Tibial nerve (tissue), 4 donors: ENCODE data around the gene EDDM13. TPM values are rescaled to one million over a fixed set of nuclear protein-coding genes. Genes with fewer than 3 reads are reported as not detected.
"Not testable (repeated sequence)": the region's sequence is repeated elsewhere in the genome, so short reads cannot be mapped to it uniquely, and the experiment has no call there.

Experiments
- DNase-seq, 2 donors: peaks; one replicate each; pipeline ENCODE4 v3.0.0-alpha.2; 2019; ENCODE audit warnings: low spot score in 2 of 2
- H3K27ac ChIP-seq, 4 donors: fragments of 200-600 bp; sonication (generic) in 3 of 4; one replicate each; pipeline ENCODE4 v1.5.1; 2017 to 2019; ENCODE audit warnings: mild to moderate bottlenecking in 1 of 4
- H3K27me3 ChIP-seq, 2 donors: fragments of 200-600 bp; sonication (generic) in 1 of 2; one replicate each; pipeline versions ENCODE4 v1.5.1 to v1.6.0; 2017 to 2019
- H3K36me3 ChIP-seq, 3 donors: fragments of 200-600 bp; sonication (generic); one replicate each; pipeline ENCODE4 v1.5.1; 2018 to 2019
- H3K4me1 ChIP-seq, 4 donors: fragments of 200-600 bp; sonication (generic) in 3 of 4; one replicate each; pipeline ENCODE4 v1.5.1; 2017 to 2019
- H3K4me3 ChIP-seq, 4 donors: fragments of 200-600 bp; sonication (generic) in 3 of 4; one replicate each; pipeline ENCODE4 v1.5.1; 2017 to 2019; ENCODE audit warnings: mild to moderate bottlenecking in 1 of 4, moderate library complexity in 1 of 4
- H3K9me3 ChIP-seq, 4 donors: fragments of 200-600 bp; sonication (generic) in 3 of 4; one replicate each; pipeline ENCODE4 v1.5.1; 2017 to 2019
- EP300 ChIP-seq, 2 donors: sonication (generic); formaldehyde crosslinking; IDR thresholded peaks; one replicate each; pipeline ENCODE4 v1.6.1; 2017; ENCODE audit warnings: antibody characterized with exemption in 2 of 2, mild to moderate bottlenecking in 1 of 2
- POLR2A ChIP-seq, 2 donors: fragments of 450-650 bp; IDR thresholded peaks; one replicate each; pipeline ENCODE4 v1.6.1; 2017; ENCODE audit warnings: antibody characterized with exemption in 2 of 2, mild to moderate bottlenecking in 2 of 2, moderate library complexity in 2 of 2
- WGBS, 2 donors: methylation state at CpG; one replicate each; pipeline ENCODE4 v1.1.5; 2018; 5-methylcytosine and 5-hydroxymethylcytosine counted together
- total RNA-seq, 4 donors: library from RNA; depleted of rRNA; stranded (reverse); fragments of >200 nt; gene quantifications; one replicate each; pipeline ENCODE4 v1.1.0, GENCODE V29; 2016
- TF ChIP-seq, protein P1 (sequence below), 5 experiments: fragments of 200-600 bp in 3 of 5; fragments of 450-650 bp in 2 of 5; sonication (generic) in 3 of 5; IDR thresholded peaks; one replicate each; pipeline ENCODE4 v1.5.1; 2016 to 2019; ENCODE audit warnings: antibody characterized with exemption in 5 of 5, mild to moderate bottlenecking in 3 of 5, moderate library complexity in 2 of 5

EDDM13 gene
- total RNA-seq, 4 donors from 2014 or later: not detected

DNA sequence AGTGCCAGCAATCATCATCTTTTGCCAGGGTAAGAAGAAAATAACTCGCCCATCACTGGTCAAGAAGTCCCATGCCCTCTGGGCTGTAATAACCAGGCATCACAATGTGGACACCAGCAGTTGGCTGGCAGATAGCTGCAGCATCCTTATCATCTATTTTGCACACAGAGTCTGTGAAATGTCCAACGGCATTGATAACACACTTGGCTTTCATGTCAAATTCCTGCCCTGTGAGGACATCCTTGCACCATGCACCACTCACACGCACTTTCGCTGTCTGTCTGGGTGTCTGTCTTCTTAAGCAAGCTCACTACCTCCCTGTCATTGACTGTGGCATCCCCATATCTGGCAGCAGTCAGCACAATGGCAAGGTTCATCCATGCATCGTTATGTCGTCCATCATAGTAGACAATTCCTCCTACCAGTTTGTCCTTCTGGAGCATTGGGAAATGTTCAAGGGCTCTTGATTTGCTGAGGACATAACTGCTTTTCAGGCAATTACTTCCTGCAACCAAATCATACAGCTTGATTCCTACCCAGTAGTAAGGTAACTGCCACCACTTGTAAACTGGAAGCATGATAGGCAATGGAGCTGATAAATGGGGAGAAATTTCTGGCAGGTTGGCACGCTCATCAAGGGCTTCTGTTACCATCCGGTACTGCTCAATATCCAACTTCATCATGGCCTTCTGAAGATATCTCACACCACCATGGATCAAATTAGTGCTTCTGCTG lies 48.9 kb downstream of the EDDM13 start:
- TF ChIP-seq EP300 (IDR thresholded peaks at IDR 0.05): no peak
- TF ChIP-seq, protein P1, sequence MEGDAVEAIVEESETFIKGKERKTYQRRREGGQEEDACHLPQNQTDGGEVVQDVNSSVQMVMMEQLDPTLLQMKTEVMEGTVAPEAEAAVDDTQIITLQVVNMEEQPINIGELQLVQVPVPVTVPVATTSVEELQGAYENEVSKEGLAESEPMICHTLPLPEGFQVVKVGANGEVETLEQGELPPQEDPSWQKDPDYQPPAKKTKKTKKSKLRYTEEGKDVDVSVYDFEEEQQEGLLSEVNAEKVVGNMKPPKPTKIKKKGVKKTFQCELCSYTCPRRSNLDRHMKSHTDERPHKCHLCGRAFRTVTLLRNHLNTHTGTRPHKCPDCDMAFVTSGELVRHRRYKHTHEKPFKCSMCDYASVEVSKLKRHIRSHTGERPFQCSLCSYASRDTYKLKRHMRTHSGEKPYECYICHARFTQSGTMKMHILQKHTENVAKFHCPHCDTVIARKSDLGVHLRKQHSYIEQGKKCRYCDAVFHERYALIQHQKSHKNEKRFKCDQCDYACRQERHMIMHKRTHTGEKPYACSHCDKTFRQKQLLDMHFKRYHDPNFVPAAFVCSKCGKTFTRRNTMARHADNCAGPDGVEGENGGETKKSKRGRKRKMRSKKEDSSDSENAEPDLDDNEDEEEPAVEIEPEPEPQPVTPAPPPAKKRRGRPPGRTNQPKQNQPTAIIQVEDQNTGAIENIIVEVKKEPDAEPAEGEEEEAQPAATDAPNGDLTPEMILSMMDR (IDR thresholded peaks at IDR 0.05): no peak

DNA sequence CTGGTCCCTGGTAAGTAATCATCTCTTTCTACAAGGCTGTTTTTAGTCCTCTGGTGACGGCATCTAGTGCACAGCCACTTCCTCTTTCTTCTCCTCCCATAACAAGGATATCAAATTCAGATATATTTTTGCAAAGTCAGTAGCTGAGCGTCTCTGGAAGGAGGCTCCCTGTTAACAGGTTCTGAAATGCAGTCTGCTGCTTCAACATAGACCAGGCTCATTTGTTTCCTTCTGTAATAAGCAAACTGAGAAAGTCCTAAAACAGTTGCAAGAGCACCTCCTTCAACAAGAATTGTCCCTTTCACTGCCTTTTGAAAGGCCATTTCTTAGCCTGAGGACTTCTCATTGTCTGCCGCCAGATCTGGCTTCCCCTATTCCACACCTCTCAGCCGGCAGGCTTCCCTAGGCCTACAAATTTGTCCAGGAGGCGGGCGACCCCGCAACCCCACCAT lies 49.5 kb downstream of the EDDM13 start:
- peak overlapping the region in 1 of 4 donors; percentile 62 for H3K27ac ChIP-seq
- no peak for TF ChIP-seq EP300 (IDR thresholded peaks at IDR 0.05)
- TF ChIP-seq, protein P1 (IDR thresholded peaks at IDR 0.05): no peak
- 54 to 56% methylated on average over 7 of the region's 7 CpGs for WGBS, 2 donors
- DNase-seq: no peak
- H3K9me3 ChIP-seq: peaks cover 0 to 6% (median 0%) of the 10 kb centered on the region in 4 donors
- H3K4me1 ChIP-seq: no peaks in the 10 kb centered on the region
- H3K27me3 ChIP-seq: no peaks in the 10 kb centered on the region
- no peak overlapping the region for H3K4me3 ChIP-seq
- no peaks in the 10 kb centered on the region for H3K36me3 ChIP-seq

More for the DNA sequence above, 48.9 kb downstream of the EDDM13 start:
- Histone ChIP-seq H3K4me3 (no peak overlapping the region), H3K36me3 (no peaks in the 10 kb centered on the region), H3K9me3 (peaks cover 0 to 4% (median 0%) of the 10 kb centered on the region in 4 donors), H3K4me1 (no peaks in the 10 kb centered on the region), H3K27me3 (no peaks in the 10 kb centered on the region), H3K27ac (no peak overlapping the region)
- 88% methylated on average over 8 of the region's 8 CpGs for WGBS, 2 donors
- no peak for DNase-seq

DNA sequence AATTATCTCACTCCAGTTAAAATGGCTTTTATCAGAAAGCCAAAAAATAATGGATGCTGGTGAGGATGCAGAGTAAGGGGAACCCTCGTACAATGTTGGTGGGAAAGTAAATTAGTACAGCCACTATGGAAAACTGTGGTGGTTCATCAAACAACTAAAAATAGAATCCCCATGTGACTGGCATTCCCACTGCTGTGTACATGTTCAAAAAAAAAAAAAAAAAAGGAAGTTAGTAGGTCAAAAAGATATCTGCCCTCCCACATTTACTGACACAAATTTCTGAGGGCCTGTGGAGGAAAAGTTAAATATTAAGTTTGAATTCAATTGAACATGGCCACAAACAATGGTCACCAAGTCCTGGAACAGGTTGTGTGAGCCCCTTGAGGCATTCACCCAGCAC lies 51.9 kb downstream of the EDDM13 start:
- no peak for TF ChIP-seq EP300 (IDR thresholded peaks at IDR 0.05)
- no peak for TF ChIP-seq POLR2A (IDR thresholded peaks at IDR 0.05)
- TF ChIP-seq, protein P1 (IDR thresholded peaks at IDR 0.05): no peak
- Histone ChIP-seq H3K36me3 (no peaks in the 10 kb centered on the region), H3K27me3 (no peaks in the 10 kb centered on the region), H3K9me3 (peaks cover 0 to 9% (median 0%) of the 10 kb centered on the region in 4 donors), H3K4me1 (no peaks in the 10 kb centered on the region), H3K27ac (no peak overlapping the region), H3K4me3 (no peak overlapping the region)
- 62 to 71% methylated on average over 1 of the region's 1 CpG for WGBS, 2 donors
- no peak for DNase-seq

DNA sequence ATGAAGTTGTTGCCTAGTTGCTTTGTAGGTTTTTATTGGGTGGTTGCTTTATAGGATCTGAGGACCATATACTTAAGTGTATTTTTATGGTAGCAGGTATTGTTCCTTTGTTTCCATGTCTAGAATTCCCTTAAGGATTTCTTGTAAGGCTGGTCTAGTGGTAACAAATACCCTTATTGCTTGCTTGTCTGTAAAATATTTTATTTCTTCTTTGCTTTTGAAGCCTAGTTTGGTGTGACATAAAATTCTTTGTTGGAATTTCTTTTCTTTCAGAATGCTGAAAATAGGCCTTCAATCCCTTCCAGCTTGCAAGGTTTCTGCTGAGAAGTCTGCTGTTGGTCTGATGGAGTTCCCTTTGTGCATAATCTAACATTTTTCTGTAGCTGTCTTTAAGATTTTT lies 60.1 kb downstream of the EDDM13 start:
- no peak for DNase-seq
- Histone ChIP-seq H3K9me3 (peaks cover 0 to 62% (median 17%) of the 10 kb centered on the region in 4 donors), H3K4me1 (no peaks in the 10 kb centered on the region), H3K4me3 (no peak overlapping the region), H3K27me3 (no peaks in the 10 kb centered on the region), H3K27ac (no peak overlapping the region), H3K36me3 (no peaks in the 10 kb centered on the region)
- TF ChIP-seq, protein P1 (IDR thresholded peaks at IDR 0.05): no peak
- TF ChIP-seq POLR2A (IDR thresholded peaks at IDR 0.05): no peak
- no peak for TF ChIP-seq EP300 (IDR thresholded peaks at IDR 0.05)

DNA sequence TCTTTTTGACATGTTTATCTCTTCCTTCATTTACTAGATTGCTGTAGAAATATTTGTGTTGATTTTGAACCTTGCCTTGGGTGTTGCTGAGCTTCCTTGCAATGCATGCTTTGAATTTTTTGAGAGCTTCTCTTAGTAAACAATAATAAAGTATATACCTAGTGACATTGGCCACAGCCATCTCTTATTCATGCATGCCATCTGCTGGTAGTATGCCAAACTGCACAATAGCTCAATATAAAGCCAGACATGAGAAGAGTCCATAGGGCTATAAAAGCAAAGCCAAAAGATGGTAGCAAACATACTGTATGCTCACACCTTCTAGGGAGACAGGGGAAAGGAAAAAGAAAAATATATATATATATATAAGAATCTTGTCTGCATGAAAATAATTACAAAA lies 61.0 kb downstream of the EDDM13 start:
- TF ChIP-seq EP300 (IDR thresholded peaks at IDR 0.05) (no peak), POLR2A (IDR thresholded peaks at IDR 0.05) (no peak)
- TF ChIP-seq, protein P1 (IDR thresholded peaks at IDR 0.05): peak; percentile 14 to 44 (median 39)
- peaks cover 0 to 70% (median 17%) of the 10 kb centered on the region in 4 donors for H3K9me3 ChIP-seq
- no peak overlapping the region for H3K27ac ChIP-seq
- peak in 1 of 2 donors; percentile 71 for DNase-seq
- H3K27me3 ChIP-seq: no peaks in the 10 kb centered on the region
- H3K4me3 ChIP-seq: no peak overlapping the region
- no peaks in the 10 kb centered on the region for H3K36me3 ChIP-seq
- no peaks in the 10 kb centered on the region for H3K4me1 ChIP-seq

DNA sequence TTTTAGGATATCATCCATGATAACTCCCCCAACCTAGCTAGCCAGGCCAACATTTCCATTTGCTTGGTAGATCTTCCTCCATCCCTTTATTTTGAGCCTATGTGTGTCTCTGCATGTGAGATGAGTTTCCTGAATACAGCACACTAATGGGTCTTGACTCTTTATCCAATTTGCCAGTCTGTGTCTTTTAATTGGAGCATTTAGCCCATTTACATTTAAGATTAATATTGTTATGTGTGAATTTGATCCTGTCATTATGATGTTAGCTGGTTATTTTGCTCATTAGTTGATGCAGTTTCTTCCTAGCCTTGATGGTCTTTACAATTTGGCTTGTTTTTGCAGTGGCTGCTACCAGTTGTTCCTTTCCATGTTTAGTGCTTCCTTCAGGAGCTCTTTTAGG lies 62.8 kb downstream of the EDDM13 start:
- H3K9me3 ChIP-seq: peaks cover 0 to 73% (median 16%) of the 10 kb centered on the region in 4 donors
- not testable (repeated sequence) for H3K36me3 ChIP-seq, DNase-seq, H3K4me1 ChIP-seq, H3K27me3 ChIP-seq, H3K4me3 ChIP-seq, H3K27ac ChIP-seq

DNA sequence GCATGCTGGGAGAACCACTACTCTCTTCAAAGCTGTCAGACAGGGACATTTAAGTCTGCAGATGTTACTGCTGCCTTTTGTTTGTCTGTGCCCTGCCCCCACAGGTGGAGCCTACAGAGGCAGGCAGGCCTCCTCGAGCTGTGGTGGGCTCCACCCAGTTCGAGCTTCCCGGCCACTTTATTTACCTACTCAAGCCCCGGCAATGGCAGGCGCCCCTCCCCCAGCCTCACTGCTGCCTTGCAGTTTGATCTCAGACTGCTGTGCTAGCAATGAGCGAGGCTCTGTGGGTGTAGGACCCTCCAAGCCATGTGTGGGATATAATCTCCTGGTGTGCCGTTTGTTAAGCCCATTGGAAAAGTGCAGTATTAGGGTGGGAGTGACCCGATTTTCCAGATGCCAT lies 64.5 kb downstream of the EDDM13 start:
- 88 to 95% methylated on average over 7 to 8 of the region's 8 CpGs for WGBS, 2 donors
- not testable (repeated sequence) for DNase-seq, H3K4me3 ChIP-seq, H3K36me3 ChIP-seq, H3K4me1 ChIP-seq, H3K27ac ChIP-seq, H3K27me3 ChIP-seq
- peaks cover 0 to 75% (median 11%) of the 10 kb centered on the region in 4 donors for H3K9me3 ChIP-seq

DNA sequence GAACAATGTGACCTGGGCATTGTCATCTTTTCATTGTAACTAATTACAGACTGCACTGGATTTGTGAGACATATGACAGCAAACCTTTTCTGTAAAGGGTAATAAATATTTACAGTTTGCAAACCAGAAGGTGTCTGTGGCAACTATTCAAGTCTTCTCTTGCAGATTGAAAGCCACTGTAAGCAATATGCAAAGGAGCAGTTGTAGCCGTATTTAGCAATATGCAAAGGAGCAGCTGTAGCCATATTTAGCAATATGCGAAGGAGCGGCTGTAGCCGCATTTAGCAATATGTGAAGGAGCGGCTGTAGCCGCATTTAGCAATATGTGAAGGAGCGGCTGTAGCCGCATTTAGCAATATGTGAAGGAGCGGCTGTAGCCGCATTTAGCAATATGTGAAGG lies 66.5 kb downstream of the EDDM13 start:
- not testable (repeated sequence) for H3K27me3 ChIP-seq, DNase-seq, H3K4me3 ChIP-seq, H3K27ac ChIP-seq, H3K36me3 ChIP-seq, H3K4me1 ChIP-seq
- WGBS, 2 donors: 89 to 97% methylated on average over 8 to 9 of the region's 10 CpGs
- peaks cover 0 to 70% (median 3%) of the 10 kb centered on the region in 4 donors for H3K9me3 ChIP-seq
